Sigmoid colon (tissue), 4 donors: ENCODE data around the gene DRD2.

Experiments used
- CTCF ChIP-seq, 4 experiments: fragments of 450-650 bp in 3 of 4; fragments of 200-600 bp in 1 of 4; IDR thresholded peaks; one replicate each; pipeline ENCODE4 v1.5.1; 2016 to 2019; ENCODE audit warnings: antibody characterized with exemption in 4 of 4, mild to moderate bottlenecking in 3 of 4, moderate library complexity in 2 of 4
- EP300 ChIP-seq, 4 donors: sonication (generic); formaldehyde crosslinking; IDR thresholded peaks; one replicate each; pipeline ENCODE4 v1.6.1; 2017; ENCODE audit warnings: antibody characterized with exemption in 4 of 4
- POLR2A ChIP-seq, 2 donors: fragments of 450-650 bp; IDR thresholded peaks; one replicate each; pipeline ENCODE4 v1.6.1; 2016; ENCODE audit warnings: antibody characterized with exemption in 2 of 2, mild to moderate bottlenecking in 2 of 2, moderate library complexity in 2 of 2
- POLR2AphosphoS5 ChIP-seq, 4 donors: sonication (generic); formaldehyde crosslinking; IDR thresholded peaks; one replicate each; pipeline ENCODE4 v1.6.1; 2017; ENCODE audit warnings: antibody characterized with exemption in 4 of 4

DNA sequence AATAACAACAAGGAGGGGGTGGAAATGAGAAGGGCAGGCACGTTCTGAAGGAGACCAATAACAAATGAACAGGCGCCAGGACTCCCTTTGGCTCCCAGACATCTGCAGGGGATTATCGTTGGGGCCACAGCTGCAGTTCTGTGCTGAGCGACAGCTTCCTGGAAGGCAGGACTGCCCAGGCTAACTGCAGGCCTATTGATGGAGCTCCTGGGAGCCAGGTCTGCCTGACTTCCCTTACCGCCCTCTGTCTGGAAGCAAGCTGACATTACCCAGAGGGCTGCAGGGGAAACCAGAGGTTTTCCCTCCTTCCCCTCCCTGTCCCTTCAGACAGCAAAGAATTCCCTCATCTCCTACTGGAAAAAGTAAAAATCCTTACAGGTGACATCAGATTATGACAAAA lies 5.0 kb downstream of the DRD2 start:
- TF ChIP-seq CTCF (IDR thresholded peaks at IDR 0.05) (no peak), POLR2AphosphoS5 (IDR thresholded peaks at IDR 0.05) (no peak), POLR2A (IDR thresholded peaks at IDR 0.05) (no peak), EP300 (IDR thresholded peaks at IDR 0.05) (no peak)
